Astrocyte of the spinal cord (primary cell): Measurements from ENCODE around the gene MPZL3.

ENCODE experiments used
- DNase-seq: peaks from one replicate; pipeline ENCODE4 v3.0.0; 2011; ENCODE audit warnings: low read depth, low spot score
- H3K4me3 ChIP-seq: 2 replicates; pipeline ENCODE4 v1.5.1; 2011; ENCODE audit warnings: low read depth, mild to moderate bottlenecking, low read length, moderate library complexity
- in situ Hi-C: cut with HindIII; loops from 2 replicates; pipeline ENCODE4 v1.10.0; 2017; ENCODE audit warnings: low sequenced_read_pairs
- TF ChIP-seq, protein P1 (sequence below): IDR thresholded peaks from 2 replicates; pipeline ENCODE4 v1.5.1; 2012; ENCODE audit warnings: low read depth, mild to moderate bottlenecking, low read length, inconsistent platforms

Gene MPZL3

DNA sequence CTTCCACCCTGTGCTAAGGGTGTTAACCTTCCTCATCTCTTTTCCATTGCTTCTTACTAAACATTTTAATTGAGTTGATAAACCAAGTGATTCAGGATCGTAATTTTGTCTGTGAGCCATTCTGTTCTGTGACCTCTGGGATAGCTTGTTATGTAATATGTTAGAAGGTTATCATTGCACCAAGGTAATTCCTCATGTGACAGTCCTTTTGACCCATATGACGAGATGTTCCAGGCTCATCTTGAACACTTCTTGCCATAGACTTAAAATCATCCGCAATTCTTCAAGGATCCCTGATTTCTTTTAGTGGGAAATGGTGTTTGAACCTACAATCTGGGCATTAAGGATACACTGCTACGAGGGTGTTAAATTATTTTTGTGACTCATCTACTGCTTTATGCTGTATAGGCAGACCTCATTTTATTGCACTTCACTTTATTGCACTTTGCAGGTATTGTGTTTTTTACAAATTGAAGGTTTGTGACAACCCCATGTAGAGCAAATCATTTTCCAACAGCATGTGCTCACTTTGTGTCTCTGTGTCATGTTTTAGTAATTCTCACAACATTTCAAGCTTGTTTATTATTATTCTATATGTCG lies 31.0 kb upstream of the MPZL3 start:
- TF ChIP-seq, protein P1, sequence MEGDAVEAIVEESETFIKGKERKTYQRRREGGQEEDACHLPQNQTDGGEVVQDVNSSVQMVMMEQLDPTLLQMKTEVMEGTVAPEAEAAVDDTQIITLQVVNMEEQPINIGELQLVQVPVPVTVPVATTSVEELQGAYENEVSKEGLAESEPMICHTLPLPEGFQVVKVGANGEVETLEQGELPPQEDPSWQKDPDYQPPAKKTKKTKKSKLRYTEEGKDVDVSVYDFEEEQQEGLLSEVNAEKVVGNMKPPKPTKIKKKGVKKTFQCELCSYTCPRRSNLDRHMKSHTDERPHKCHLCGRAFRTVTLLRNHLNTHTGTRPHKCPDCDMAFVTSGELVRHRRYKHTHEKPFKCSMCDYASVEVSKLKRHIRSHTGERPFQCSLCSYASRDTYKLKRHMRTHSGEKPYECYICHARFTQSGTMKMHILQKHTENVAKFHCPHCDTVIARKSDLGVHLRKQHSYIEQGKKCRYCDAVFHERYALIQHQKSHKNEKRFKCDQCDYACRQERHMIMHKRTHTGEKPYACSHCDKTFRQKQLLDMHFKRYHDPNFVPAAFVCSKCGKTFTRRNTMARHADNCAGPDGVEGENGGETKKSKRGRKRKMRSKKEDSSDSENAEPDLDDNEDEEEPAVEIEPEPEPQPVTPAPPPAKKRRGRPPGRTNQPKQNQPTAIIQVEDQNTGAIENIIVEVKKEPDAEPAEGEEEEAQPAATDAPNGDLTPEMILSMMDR, result no peak
- in situ Hi-C loops, result no loop called here
- no peak overlapping the region for H3K4me3 ChIP-seq
- DNase-seq, result no peak

- TF ChIP-seq, protein P1, result no peak
- no peak for DNase-seq
- H3K4me3 ChIP-seq, result no peak overlapping the region
- in situ Hi-C loops, result no loop called here
Measured at GRCh38 chr11:118282606-118283005, 30.4 kb upstream of the MPZL3 start.

- no peak overlapping the region for H3K4me3 ChIP-seq
- in situ Hi-C loops, result no loop called here
- TF ChIP-seq, protein P1, result no peak
- DNase-seq, result no peak
Measured at GRCh38 chr11:118281284-118281683, 29.1 kb upstream of the MPZL3 start.

DNA sequence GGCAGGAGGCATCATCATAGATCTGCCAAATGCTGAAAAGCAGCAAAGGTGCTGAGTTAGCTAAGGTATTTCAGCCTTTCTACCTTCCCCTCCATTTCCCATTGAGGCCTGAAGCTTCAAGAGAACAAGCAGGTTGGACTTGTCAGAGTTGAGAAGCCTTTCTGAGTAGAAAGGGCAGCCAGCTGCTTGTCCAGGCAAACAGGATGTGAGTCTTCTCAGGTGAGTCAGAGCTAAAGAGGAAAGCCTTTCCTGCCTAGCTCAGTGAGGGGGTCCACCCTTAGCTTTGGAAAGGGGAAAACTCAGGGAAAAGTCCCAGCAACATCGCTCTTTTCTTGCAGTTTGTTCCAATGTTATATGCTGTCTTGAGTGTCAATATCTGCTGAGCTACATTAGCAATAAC lies 25.1 kb upstream of the MPZL3 start:
- in situ Hi-C loops, result no loop called here

GRCh38 chr11:118276422-118276821 lies 24.3 kb upstream of the MPZL3 start:
- no peak for DNase-seq
- H3K4me3 ChIP-seq, result no peak overlapping the region
- TF ChIP-seq, protein P1, result no peak
- in situ Hi-C loops, result no loop called here

More for the DNA sequence above, 25.1 kb upstream of the MPZL3 start:
- TF ChIP-seq, protein P1, result no peak
- peak; percentile 12 for DNase-seq
- no peak overlapping the region for H3K4me3 ChIP-seq

GRCh38 chr11:118275176-118275575 lies 23.0 kb upstream of the MPZL3 start:
- no peak overlapping the region for H3K4me3 ChIP-seq
- DNase-seq, result no peak
- TF ChIP-seq, protein P1, result no peak
- in situ Hi-C loops, result no loop called here
